CD14-positive monocyte (primary cell): ENCODE results near the gene UNC5A. TPM values are rescaled to one million over a fixed set of nuclear protein-coding genes. Genes with fewer than 3 reads are reported as not detected.

Source experiments
- DNase-seq, 3 donors: peaks; one replicate each; pipeline ENCODE4 v3.0.0-alpha.2; 2011 to 2022
- H2AFZ ChIP-seq: 2 replicates; pipeline ENCODE4 v1.6.0; 2012; ENCODE audit warnings: mild to moderate bottlenecking, low read depth, low read length, inconsistent platforms; ENCODE audit not compliant: insufficient read depth, poor library complexity, severe bottlenecking
- H3K27ac ChIP-seq, 2 donors: 1 replicate in 1 of 2; 2 replicates in 1 of 2; pipeline ENCODE4 v1.5.1; 2012 to 2013; ENCODE audit warnings: low read length in 2 of 2, control low read depth in 1 of 2, inconsistent platforms in 1 of 2, low read depth in 1 of 2, mild to moderate bottlenecking in 1 of 2
- H3K27me3 ChIP-seq, 2 donors: one replicate each; pipeline versions ENCODE4 v1.6.0 to v1.6.1; 2011 to 2013; ENCODE audit warnings: low read length in 2 of 2; ENCODE audit not compliant: control insufficient read depth in 2 of 2, insufficient read depth in 2 of 2
- H3K36me3 ChIP-seq, 2 donors: replicated peaks in 1 of 2; 1 replicate in 1 of 2; 2 replicates in 1 of 2; pipeline versions ENCODE4 v1.5.1 to v1.6.1; 2012 to 2013; ENCODE audit warnings: low read length in 2 of 2, control low read depth in 1 of 2, inconsistent platforms in 1 of 2, mild to moderate bottlenecking in 1 of 2; ENCODE audit not compliant: insufficient read depth in 2 of 2, control insufficient read depth in 1 of 2
- H3K4me1 ChIP-seq, 2 donors: 1 replicate in 1 of 2; 2 replicates in 1 of 2; pipeline versions ENCODE4 v1.5.1 to v1.6.1; 2012 to 2013; ENCODE audit warnings: low read length in 2 of 2, control low read depth in 1 of 2, inconsistent platforms in 1 of 2, mild to moderate bottlenecking in 1 of 2, moderate library complexity in 1 of 2; ENCODE audit not compliant: insufficient read depth in 2 of 2, control insufficient read depth in 1 of 2
- H3K4me2 ChIP-seq: replicated peaks from 2 replicates; pipeline ENCODE3; 2012; ENCODE audit warnings: low read length, moderate library complexity, mild to moderate bottlenecking; ENCODE audit not compliant: poor library complexity, severe bottlenecking; ENCODE audit errors: extremely low read depth
- H3K4me3 ChIP-seq, 3 experiments: fragments of 200-600 bp in 1 of 3; sonication (generic) in 1 of 3; replicated peaks in 1 of 3; 1 replicate in 2 of 3; 2 replicates in 1 of 3; pipeline ENCODE4 v1.5.1; 2011 to 2013; ENCODE audit warnings: low read length in 3 of 3, mild to moderate bottlenecking in 3 of 3, control low read depth in 2 of 3, low read depth in 2 of 3, inconsistent platforms in 1 of 3, moderate library complexity in 1 of 3
- H3K79me2 ChIP-seq: 2 replicates; pipeline ENCODE4 v1.6.0; 2012; ENCODE audit warnings: mild to moderate bottlenecking, control low read depth, inconsistent platforms, low read length, moderate library complexity; ENCODE audit not compliant: insufficient read depth
- H3K9ac ChIP-seq: 2 replicates; pipeline ENCODE4 v1.6.0; 2017; ENCODE audit warnings: low read length, mild to moderate bottlenecking; ENCODE audit not compliant: insufficient read depth, poor library complexity, severe bottlenecking
- H3K9me3 ChIP-seq, 2 donors: replicated peaks in 1 of 2; 1 replicate in 1 of 2; 2 replicates in 1 of 2; pipeline versions ENCODE4 v1.5.1 to v1.6.1; 2012 to 2013; ENCODE audit warnings: low read length in 2 of 2, control low read depth in 1 of 2; ENCODE audit not compliant: control insufficient read depth in 1 of 2, insufficient read depth in 1 of 2
- H4K20me1 ChIP-seq: 2 replicates; pipeline ENCODE4 v1.6.0; 2012; ENCODE audit warnings: mild to moderate bottlenecking, low read length, control low read depth, moderate library complexity; ENCODE audit not compliant: insufficient read depth
- H3K27ac Mint-ChIP-seq, 7 donors: one replicate each; pipeline ENCODE4 v1.8.0; 2020; ENCODE audit warnings: mild to moderate bottlenecking in 7 of 7, mixed read lengths in 7 of 7, moderate library complexity in 6 of 7, inconsistent platforms in 2 of 7
- H3K27me3 Mint-ChIP-seq, 3 donors: one replicate each; pipeline ENCODE4 v1.8.0; 2021 to 2022; ENCODE audit warnings: low read depth in 3 of 3, mild to moderate bottlenecking in 3 of 3, mixed read lengths in 3 of 3, moderate library complexity in 3 of 3, inconsistent platforms in 1 of 3
- H3K36me3 Mint-ChIP-seq, 2 donors: one replicate each; pipeline ENCODE4 v1.8.0; 2020; ENCODE audit warnings: mixed read lengths in 2 of 2, inconsistent platforms in 1 of 2, mild to moderate bottlenecking in 1 of 2
- H3K4me1 Mint-ChIP-seq: one replicate; pipeline ENCODE4 v1.8.0; 2020; ENCODE audit warnings: mild to moderate bottlenecking, mixed read lengths
- H3K4me3 Mint-ChIP-seq, 2 donors: one replicate each; pipeline ENCODE4 v1.8.0; 2020; ENCODE audit warnings: mild to moderate bottlenecking in 2 of 2, mixed read lengths in 2 of 2, moderate library complexity in 1 of 2
- H3K9me3 Mint-ChIP-seq, 7 donors: one replicate each; pipeline ENCODE4 v1.8.0; 2020 to 2022; ENCODE audit warnings: mixed read lengths in 7 of 7, mild to moderate bottlenecking in 6 of 7, moderate library complexity in 6 of 7, inconsistent platforms in 2 of 7
- WGBS: methylation state at CpG from one replicate; pipeline ENCODE4 v1.1.5; 2013; ENCODE audit warnings: missing lambda C conversion rate; ENCODE audit not compliant: insufficient coverage; 5-methylcytosine and 5-hydroxymethylcytosine counted together
- intact Hi-C, 2 donors: fragments of 100-400 bp; cut with micrococcal nuclease; formaldehyde crosslinking; loops; one replicate each; pipeline versions ENCODE4 v1.15.0 to v1.15.1; 2023
- polyA plus RNA-seq, 3 donors: library from polyadenylated mRNA; depleted of rRNA in 1 of 3; unstranded in 2 of 3; stranded (reverse) in 1 of 3; fragments of 300-500 nt in 2 of 3; fragments of >200 nt in 1 of 3; fragmentation: Illumina TruSeq in 2 of 3; gene quantifications; 1 replicate in 2 of 3; 2 replicates in 1 of 3; pipeline ENCODE4 v1.2.3, GENCODE V29; 2012 to 2021
- TF ChIP-seq, protein P1 (sequence below): fragments of 200-600 bp; IDR thresholded peaks from one replicate; pipeline ENCODE4 v1.8.0; 2022; ENCODE audit warnings: antibody characterized with exemption, mild to moderate bottlenecking

The UNC5A gene
- polyA plus RNA-seq, 3 donors: 0.03 to 0.07 TPM; not detected in 1

DNA sequence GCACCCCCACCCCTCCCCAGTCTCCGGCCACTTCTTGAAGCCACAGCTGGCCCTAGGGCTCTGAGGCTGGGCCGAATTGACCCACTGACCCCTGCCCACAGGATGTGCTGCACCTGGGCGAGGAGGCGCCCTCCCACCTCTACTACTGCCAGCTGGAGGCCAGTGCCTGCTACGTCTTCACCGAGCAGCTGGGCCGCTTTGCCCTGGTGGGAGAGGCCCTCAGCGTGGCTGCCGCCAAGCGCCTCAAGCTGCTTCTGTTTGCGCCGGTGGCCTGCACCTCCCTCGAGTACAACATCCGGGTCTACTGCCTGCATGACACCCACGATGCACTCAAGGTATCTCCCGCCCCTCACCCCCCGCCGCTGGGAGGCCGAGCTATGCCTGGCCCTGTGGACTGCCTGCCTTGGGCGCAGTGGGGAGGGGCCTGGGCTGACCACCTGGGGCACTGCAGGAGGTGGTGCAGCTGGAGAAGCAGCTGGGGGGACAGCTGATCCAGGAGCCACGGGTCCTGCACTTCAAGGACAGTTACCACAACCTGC lies 67.5 kb downstream of the UNC5A start:
- Mint-ChIP-seq H3K4me1 (peaks cover 20% of the 10 kb centered on the region), H3K27me3 (peaks cover 5 to 27% (median 14%) of the 10 kb centered on the region in 3 donors), H3K9me3 (peaks cover 1 to 12% (median 4%) of the 10 kb centered on the region in 7 donors), H3K27ac (peak overlapping the region in 1 of 7 donors; percentile 40), H3K4me3 (no peak overlapping the region), H3K36me3 (peaks cover 27 to 32% of the 10 kb centered on the region in 2 donors)
- Histone ChIP-seq H2AFZ (no peak overlapping the region), H4K20me1 (peaks cover 98% of the 10 kb centered on the region), H3K4me3 (no peak overlapping the region), H3K79me2 (no peaks in the 10 kb centered on the region), H3K36me3 (peaks cover 30 to 32% of the 10 kb centered on the region in 2 donors), H3K9ac (no peak overlapping the region), H3K27me3 (no peaks in the 10 kb centered on the region), H3K4me2 (no peak overlapping the region), H3K4me1 (no peaks in the 10 kb centered on the region), H3K9me3 (no peaks in the 10 kb centered on the region), H3K27ac (no peak overlapping the region)
- 92% methylated on average over 21 of the region's 21 CpGs for WGBS
- no peak for DNase-seq
- intact Hi-C loops: no loop called here
- TF ChIP-seq, protein P1, sequence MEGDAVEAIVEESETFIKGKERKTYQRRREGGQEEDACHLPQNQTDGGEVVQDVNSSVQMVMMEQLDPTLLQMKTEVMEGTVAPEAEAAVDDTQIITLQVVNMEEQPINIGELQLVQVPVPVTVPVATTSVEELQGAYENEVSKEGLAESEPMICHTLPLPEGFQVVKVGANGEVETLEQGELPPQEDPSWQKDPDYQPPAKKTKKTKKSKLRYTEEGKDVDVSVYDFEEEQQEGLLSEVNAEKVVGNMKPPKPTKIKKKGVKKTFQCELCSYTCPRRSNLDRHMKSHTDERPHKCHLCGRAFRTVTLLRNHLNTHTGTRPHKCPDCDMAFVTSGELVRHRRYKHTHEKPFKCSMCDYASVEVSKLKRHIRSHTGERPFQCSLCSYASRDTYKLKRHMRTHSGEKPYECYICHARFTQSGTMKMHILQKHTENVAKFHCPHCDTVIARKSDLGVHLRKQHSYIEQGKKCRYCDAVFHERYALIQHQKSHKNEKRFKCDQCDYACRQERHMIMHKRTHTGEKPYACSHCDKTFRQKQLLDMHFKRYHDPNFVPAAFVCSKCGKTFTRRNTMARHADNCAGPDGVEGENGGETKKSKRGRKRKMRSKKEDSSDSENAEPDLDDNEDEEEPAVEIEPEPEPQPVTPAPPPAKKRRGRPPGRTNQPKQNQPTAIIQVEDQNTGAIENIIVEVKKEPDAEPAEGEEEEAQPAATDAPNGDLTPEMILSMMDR: no peak

DNA sequence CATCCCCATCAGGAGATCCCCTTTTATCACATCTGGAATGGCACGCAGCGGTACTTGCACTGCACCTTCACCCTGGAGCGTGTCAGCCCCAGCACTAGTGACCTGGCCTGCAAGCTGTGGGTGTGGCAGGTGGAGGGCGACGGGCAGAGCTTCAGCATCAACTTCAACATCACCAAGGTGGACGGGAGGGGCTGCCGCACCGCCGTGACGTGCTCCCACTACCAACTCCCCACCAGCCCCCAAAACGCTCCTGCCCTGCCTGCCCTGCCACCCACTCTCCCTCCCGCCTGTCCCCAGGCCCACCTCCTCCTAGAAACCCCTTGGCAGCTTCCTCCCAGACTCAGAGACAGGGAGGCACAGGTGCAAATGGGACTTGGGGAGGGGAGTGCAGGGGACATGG lies 68.1 kb downstream of the UNC5A start:
- DNase-seq: no peak
- H3K4me3 ChIP-seq: no peak overlapping the region
- no CpG with 5 or more reads among the region's 12 CpGs for WGBS

More for the DNA sequence above, 68.1 kb downstream of the UNC5A start:
- Histone ChIP-seq H4K20me1 (peaks cover 100% of the 10 kb centered on the region), H3K4me2 (no peak overlapping the region), H3K4me1 (no peaks in the 10 kb centered on the region), H3K36me3 (peaks cover 36 to 38% of the 10 kb centered on the region in 2 donors), H3K9ac (no peak overlapping the region), H3K27ac (no peak overlapping the region), H3K27me3 (no peaks in the 10 kb centered on the region), H3K9me3 (no peaks in the 10 kb centered on the region), H3K79me2 (no peaks in the 10 kb centered on the region), H2AFZ (no peak overlapping the region)
- peaks cover 0 to 9% (median 1%) of the 10 kb centered on the region in 7 donors for H3K9me3 Mint-ChIP-seq
- no peak overlapping the region for H3K27ac Mint-ChIP-seq
- TF ChIP-seq, protein P1: no peak
- peaks cover 5 to 27% (median 14%) of the 10 kb centered on the region in 3 donors for H3K27me3 Mint-ChIP-seq
- H3K4me1 Mint-ChIP-seq: peaks cover 15% of the 10 kb centered on the region
- intact Hi-C loops: no loop called here
- H3K4me3 Mint-ChIP-seq: no peak overlapping the region
- peaks cover 33 to 38% of the 10 kb centered on the region in 2 donors for H3K36me3 Mint-ChIP-seq
